GM12878 (cell line): ENCODE data around the gene MRPL28. TPM values are rescaled to one million over a fixed set of nuclear protein-coding genes. Genes with fewer than 3 reads are reported as not detected.

Experiments
- ATAC-seq: fragments of 200-7000 bp; cut with Tn5 transposase; 3 replicates; pipeline ENCODE4 v1.9.1; 2020; ENCODE audit warnings: mild to moderate bottlenecking, moderate library complexity
- BruUV-seq: library from RNA; stranded (reverse); fragments of 400-500 nt; replicated peaks from 2 replicates; lab custom pipeline; 2021; lab: Mats Ljungman, UMichigan
- CTCF ChIA-PET: fragments of 300-600 bp; sonication (Branson Sonifier 250); formaldehyde crosslinking; extraction: SDS; loops from one replicate; lab custom pipeline; 2021; ENCODE audit warnings: inconsistent platforms; lab: Yijun Ruan, JAX
- POLR2A ChIA-PET: fragments of 350-600 bp; formaldehyde crosslinking; extraction: SDS; loops from one replicate; lab custom pipeline; 2021; ENCODE audit warnings: inconsistent platforms; lab: Charles Lee
- RAD21 ChIA-PET: fragments of 300-600 bp; sonication (Branson Sonifier 250); formaldehyde crosslinking; loops from one replicate; lab custom pipeline; 2023; ENCODE audit warnings: antibody characterized with exemption; ENCODE audit not compliant: unreplicated experiment; lab: Charles Lee
- SMC1A ChIA-PET: fragments of 300-600 bp; sonication (Branson Sonifier 250); formaldehyde crosslinking; loops from one replicate; lab custom pipeline; 2023; ENCODE audit not compliant: unreplicated experiment, uncharacterized antibody; lab: Charles Lee
- DNase-seq: peaks from one replicate; pipeline ENCODE4 v3.0.0-alpha.2; 2011; ENCODE audit warnings: low read depth, low spot score
- FAIRE-seq: peaks from 3 replicates; lab custom pipeline; 2011; peaks lifted over from hg19 to GRCh38; lab: Jason Lieb, UNC
- H2AFZ ChIP-seq: 2 replicates; pipeline ENCODE4 v1.6.0; 2011; ENCODE audit warnings: low read depth, low read length, control low read depth; ENCODE audit not compliant: control insufficient read depth
- H3K27ac ChIP-seq: 2 replicates; pipeline ENCODE4 v1.5.1; 2011; ENCODE audit warnings: control low read depth; ENCODE audit not compliant: control insufficient read depth, insufficient read depth
- H3K27me3 ChIP-seq, 2 experiments: replicated peaks in 1 of 2; 2 replicates each; pipeline versions ENCODE4 v1.6.0 to v1.6.1; 2011; ENCODE audit warnings: low read length in 1 of 2; ENCODE audit not compliant: control insufficient read depth in 2 of 2, insufficient read depth in 2 of 2
- H3K36me3 ChIP-seq, 2 experiments: 2 replicates each; pipeline ENCODE4 v1.5.1; 2011; ENCODE audit warnings: low read length in 1 of 2; ENCODE audit not compliant: control insufficient read depth in 2 of 2, insufficient read depth in 2 of 2
- H3K4me1 ChIP-seq: 2 replicates; pipeline ENCODE4 v1.6.1; 2011; ENCODE audit warnings: mild to moderate bottlenecking, low read length, moderate library complexity, mixed read lengths; ENCODE audit not compliant: control insufficient read depth, insufficient read depth
- H3K4me2 ChIP-seq: 2 replicates; pipeline ENCODE4 v1.6.0; 2011; ENCODE audit warnings: control low read depth; ENCODE audit not compliant: control insufficient read depth, insufficient read depth
- H3K4me3 ChIP-seq: fragments of 200-600 bp; sonication (generic); 2 replicates; pipeline ENCODE4 v1.5.1; 2016
- H3K79me2 ChIP-seq: 2 replicates; pipeline ENCODE4 v1.6.0; 2011; ENCODE audit warnings: low read length; ENCODE audit not compliant: control insufficient read depth, insufficient read depth
- H3K9ac ChIP-seq: 2 replicates; pipeline ENCODE4 v1.8.0; 2011; ENCODE audit warnings: low read length, control low read depth, mixed read lengths; ENCODE audit not compliant: control insufficient read depth, insufficient read depth
- H3K9me3 ChIP-seq: replicated peaks from 3 replicates; pipeline ENCODE4 v1.5.1; 2011; ENCODE audit warnings: mild to moderate bottlenecking, low read length; ENCODE audit not compliant: control insufficient read depth, insufficient read depth
- H4K20me1 ChIP-seq: 2 replicates; pipeline ENCODE4 v1.6.0; 2011; ENCODE audit not compliant: control insufficient read depth, insufficient read depth
- BMI1 ChIP-seq: fragments of 450-650 bp; IDR thresholded peaks from 2 replicates; pipeline ENCODE4 v1.6.1; 2016; ENCODE audit warnings: mild to moderate bottlenecking, moderate library complexity, borderline replicate concordance
- DPF2 ChIP-seq: fragments of 450-650 bp; IDR thresholded peaks from 2 replicates; pipeline ENCODE4 v1.6.1; 2017; ENCODE audit warnings: mild to moderate bottlenecking
- GATAD2B ChIP-seq: fragments of 450-650 bp; conservative IDR thresholded peaks from 2 replicates; pipeline ENCODE4 v1.6.1; 2017; ENCODE audit warnings: low read depth, mild to moderate bottlenecking, moderate library complexity
- HDAC2 ChIP-seq: fragments of 200-600 bp; sonication (generic); IDR thresholded peaks from 2 replicates; pipeline ENCODE4 v1.6.1; 2017
- IKZF1 ChIP-seq: fragments of 450-650 bp; conservative IDR thresholded peaks from 2 replicates; pipeline ENCODE4 v1.6.1; 2017; ENCODE audit warnings: antibody characterized with exemption, mild to moderate bottlenecking
- MAX ChIP-seq: IDR thresholded peaks from 2 replicates; pipeline ENCODE4 v1.6.1; 2012; ENCODE audit warnings: low read depth, low read length, improper control_type of control experiment
- MEF2B ChIP-seq: fragments of 450-650 bp; IDR thresholded peaks from 2 replicates; pipeline ENCODE4 v1.6.1; 2018; ENCODE audit warnings: mild to moderate bottlenecking, moderate library complexity; ENCODE audit not compliant: partially characterized antibody, poor library complexity, severe bottlenecking
- NR2C2 ChIP-seq: IDR thresholded peaks from 2 replicates; pipeline ENCODE4 v1.6.1; 2011; ENCODE audit warnings: borderline replicate concordance, low read depth; ENCODE audit not compliant: control insufficient read depth, insufficient read length
- NR2F1 ChIP-seq: fragments of 450-650 bp; conservative IDR thresholded peaks from 2 replicates; pipeline ENCODE4 v1.6.1; 2017; ENCODE audit warnings: mild to moderate bottlenecking
- PAX5 ChIP-seq: IDR thresholded peaks from 2 replicates; pipeline ENCODE4 v1.6.1; 2011; ENCODE audit warnings: low read depth, low read length, borderline replicate concordance
- RELA ChIP-seq: fragments of 450-650 bp; IDR thresholded peaks from 2 replicates; pipeline ENCODE4 v1.8.0; 2014; ENCODE audit warnings: borderline replicate concordance; ENCODE audit not compliant: partially characterized antibody
- SPI1 ChIP-seq: IDR thresholded peaks from 2 replicates; pipeline ENCODE4 v1.6.1; 2011; ENCODE audit warnings: low read depth, mild to moderate bottlenecking, low read length, moderate library complexity, borderline replicate concordance; ENCODE audit not compliant: insufficient read depth
- TCF12 ChIP-seq: IDR thresholded peaks from 2 replicates; pipeline ENCODE4 v1.6.1; 2011; ENCODE audit warnings: low read depth, mild to moderate bottlenecking, low read length
- WRNIP1 ChIP-seq: IDR thresholded peaks from 2 replicates; pipeline ENCODE4 v1.6.1; 2011; ENCODE audit warnings: low read depth, low read length, improper control_type of control experiment, borderline replicate concordance
- ZNF207 ChIP-seq: fragments of 450-650 bp; IDR thresholded peaks from 2 replicates; pipeline ENCODE4 v1.6.1; 2014; ENCODE audit warnings: antibody characterized with exemption, mild to moderate bottlenecking, borderline replicate concordance
- WGBS: methylation state at CpG from one replicate; pipeline ENCODE4 v1.1.6; 2016; ENCODE audit warnings: low lambda C conversion rate; ENCODE audit not compliant: insufficient replicate concordance, insufficient coverage; ENCODE audit errors: missing lambda C conversion rate; 5-methylcytosine and 5-hydroxymethylcytosine counted together
- in situ Hi-C: fragments of 300-500 bp; cut with MboI; formaldehyde crosslinking; loops from 9 replicates; pipeline ENCODE4 v1.14.3; 2018; ENCODE audit warnings: mixed read lengths
- intact Hi-C: fragments of 100-400 bp; cut with micrococcal nuclease; formaldehyde crosslinking; loops from one replicate; pipeline ENCODE4 v1.14.2; 2022; ENCODE audit not compliant: unreplicated experiment
- polyA plus RNA-seq, 11 experiments: library from polyadenylated mRNA; depleted of rRNA in 4 of 11; unstranded in 6 of 11; stranded (reverse) in 5 of 11; fragments of >200 nt; fragmentation: Nextera tagmentation in 4 of 11; fragmentation: Illumina TruSeq in 1 of 11; extraction: Ambion mirVana in 4 of 11; extraction: Trizol in 1 of 11; gene quantifications; 1 replicate in 1 of 11; 2 replicates in 10 of 11; pipeline versions ENCODE4 v1.2.1 to v1.2.3, GENCODE V29; 2011 to 2016; ENCODE audit warnings: inconsistent platforms in 2 of 11, missing spikeins in 2 of 11, low read depth in 1 of 11
- total RNA-seq, 4 experiments: library from RNA; depleted of rRNA in 3 of 4; stranded (reverse); fragments of >200 nt in 3 of 4; fragmentation: Illumina TruSeq in 1 of 4; extraction: Trizol in 1 of 4; gene quantifications; 2 replicates each; pipeline versions ENCODE4 v1.2.1 to v1.2.3, GENCODE V29; 2013 to 2021

MRPL28 gene
- total and polyA plus RNA-seq, 10 of the 15 experiments (the other 5 are each of a cell fraction or from before 2014, with no cell fraction given): 1.6 to 185 (median 110) TPM

DNA sequence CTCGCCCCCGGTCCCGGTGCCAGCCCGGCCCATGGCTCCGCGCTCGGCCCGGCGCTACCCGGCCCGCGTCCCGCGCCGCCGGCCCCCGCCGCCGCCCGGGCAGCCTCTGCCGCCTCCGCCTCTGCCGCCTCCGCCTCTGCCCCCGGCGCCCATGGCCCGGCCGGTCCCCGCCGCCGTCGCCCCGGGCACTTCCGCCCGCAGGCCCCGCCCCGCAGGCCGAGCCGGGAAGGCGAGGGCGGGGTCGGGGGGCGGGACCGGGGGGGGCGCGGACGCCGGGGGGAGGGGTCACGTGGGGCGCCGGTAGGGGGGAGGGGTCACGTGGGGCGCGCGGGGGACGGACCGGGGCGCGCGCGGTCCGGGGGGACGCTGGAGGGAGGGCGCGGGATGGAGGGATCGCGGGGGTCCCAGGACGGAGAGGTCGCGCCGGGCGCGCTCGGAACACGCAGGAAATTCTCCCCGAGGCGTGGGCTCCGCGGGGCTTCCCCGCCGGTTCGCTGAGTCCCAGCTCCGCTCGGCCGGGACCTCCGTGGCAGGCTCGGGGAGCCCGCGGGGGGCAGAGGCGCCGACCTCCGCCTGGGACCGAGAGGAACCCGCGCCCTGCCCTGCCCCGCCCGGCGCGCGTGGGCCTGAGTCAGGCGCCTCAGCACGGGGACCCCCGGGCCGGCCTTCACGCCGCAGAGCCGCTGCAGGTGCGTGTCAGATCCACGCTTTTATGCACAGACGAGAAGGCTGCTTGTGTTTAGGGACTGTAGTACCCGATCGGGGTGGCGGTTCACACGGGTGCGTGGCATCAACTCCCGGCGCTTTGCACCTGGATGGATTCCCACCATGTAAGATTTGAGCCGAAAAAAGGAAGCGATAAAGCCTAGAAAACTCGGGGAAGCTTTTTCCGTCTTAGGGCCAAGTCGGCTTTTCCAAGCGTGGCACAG, 11.7 kb upstream of the MRPL28 start, which contains the start of gene PGAP6 (continued):
- TF ChIP-seq MAX (no peak), NR2C2 (no peak), PAX5 (no peak), SPI1 (peak; percentile 14; the same call in 1 of the 2 replicates), TCF12 (0 out of 2 replicates have a peak, but pooled peaks have one; percentile 3), WRNIP1 (no peak)
- TF ChIP-seq, all 136 proteins: peak for 22

GRCh38 chr16:381012-381788, 10.9 kb upstream of the MRPL28 start:
- no peak for FAIRE-seq
- no peak for DNase-seq
- TF ChIP-seq MEF2B (peak; percentile 28), NR2F1 (0 out of 2 replicates have a peak, but pooled peaks have one; percentile 56), NR2C2 (no peak), HDAC2 (no peak), RELA (no peak), BMI1 (no peak), IKZF1 (peak; percentile 63; the same call in 1 of the 2 replicates), GATAD2B (peak; percentile 65; the same call in 1 of the 2 replicates), ZNF207 (0 out of 2 replicates have a peak, but pooled peaks have one; percentile 17), DPF2 (peak; percentile 48; the same call in 1 of the 2 replicates)

More at GRCh38 chr16:381012-381788, 10.9 kb upstream of the MRPL28 start:
- H3K4me1 ChIP-seq: peaks cover 14% of the 10 kb centered on the region
- ChIA-PET CTCF (interaction anchor here (0.8 kb wide), 1 partner anchor 21 kb away, joined by 3 read pairs; no protein-coding TSS in a partner anchor), SMC1A (no interaction called here), RAD21 (interaction anchor here (1.0 kb wide), 2 partner anchors 11 to 28 kb away, joined by 3 read pairs; partner anchors contain the start of genes AXIN1 and MRPL28), POLR2A (interaction anchor here (0.7 to 3.8 kb wide), 3 partner anchors 10 to 186 kb away, joined by 3 to 22 read pairs (median 4); partner anchors contain the start of genes AXIN1, MRPL28 and NHLRC4)
- no peaks in the 10 kb centered on the region for H3K27me3 ChIP-seq
- H3K9ac ChIP-seq: peak overlapping the region; percentile 78
- H2AFZ ChIP-seq: peak overlapping the region; percentile 19; the same call in 1 of the 2 replicates
- ATAC-seq: peak; percentile 50
- H3K4me3 ChIP-seq: peak overlapping the region; percentile 95
- no peaks in the 10 kb centered on the region for H3K9me3 ChIP-seq
- H3K27ac ChIP-seq: peak overlapping the region; percentile 39; the same call in 1 of the 2 replicates
- no peaks in the 10 kb centered on the region for H4K20me1 ChIP-seq
- under 1% methylated on average over 39 of the region's 73 CpGs for WGBS
- BruUV-seq: no TSS peak
- intact Hi-C loops: no loop called here
- peaks cover 0 to 2% of the 10 kb centered on the region in 2 experiments; a peak in 2 of 4 replicates for H3K36me3 ChIP-seq
- H3K79me2 ChIP-seq: peaks cover 14% of the 10 kb centered on the region
- peak overlapping the region; percentile 89 for H3K4me2 ChIP-seq
- in situ Hi-C loops: no loop called here
